BE2C (cell line): Measurements from ENCODE around the gene FAM3A.

Source experiments
- DNase-seq: peaks from one replicate; pipeline ENCODE4 v3.0.0-alpha.2; 2020
- H3K27me3 ChIP-seq: fragments of 250-450 bp; sonication (Bioruptor Pico); 2 replicates; pipeline ENCODE4 v1.5.1; 2020; ENCODE audit warnings: mild to moderate bottlenecking
- H3K36me3 ChIP-seq: fragments of 250-450 bp; sonication (Bioruptor Pico); 2 replicates; pipeline ENCODE4 v1.5.1; 2020; ENCODE audit warnings: mild to moderate bottlenecking
- H3K4me1 ChIP-seq: fragments of 250-450 bp; sonication (Bioruptor Pico); 2 replicates; pipeline ENCODE4 v1.5.1; 2020
- H3K4me3 ChIP-seq: 2 replicates; pipeline ENCODE4 v1.5.1; 2011; ENCODE audit warnings: low read depth, low read length
- H3K9me3 ChIP-seq: fragments of 250-450 bp; sonication (Bioruptor Pico); 2 replicates; pipeline ENCODE4 v1.5.1; 2020
- CTCF ChIP-seq: IDR thresholded peaks from 2 replicates; pipeline ENCODE4 v1.5.1; 2012; ENCODE audit warnings: mild to moderate bottlenecking, low read depth, low read length

The FAM3A gene

GRCh38 chrX:154494715-154495114, 21.3 kb downstream of the FAM3A start:
- Histone ChIP-seq H3K27me3 (no peaks in the 10 kb centered on the region), H3K9me3 (no peaks in the 10 kb centered on the region), H3K4me3 (no peak overlapping the region), H3K36me3 (no peaks in the 10 kb centered on the region), H3K4me1 (no peaks in the 10 kb centered on the region)
- DNase-seq: no peak
- TF ChIP-seq CTCF: no peak

GRCh38 chrX:154490414-154491083, 25.5 kb downstream of the FAM3A start, which contains the start of gene SLC10A3:
Gene SLC10A3 (minus strand): TSS chrX:154490629. CDS start chrX:154488940, 1,689 bp downstream.
- 0 out of 2 replicates have a peak, but pooled peaks have one; percentile 1 for TF ChIP-seq CTCF
- Histone ChIP-seq H3K36me3 (no peaks in the 10 kb centered on the region), H3K4me1 (no peaks in the 10 kb centered on the region), H3K4me3 (peak within 1 kb of the TSS; percentile 57), H3K27me3 (no peaks in the 10 kb centered on the region), H3K9me3 (no peaks in the 10 kb centered on the region)
- DNase-seq: peak; percentile 95

- TF ChIP-seq CTCF: no peak
- Histone ChIP-seq H3K4me1 (no peaks in the 10 kb centered on the region), H3K9me3 (no peaks in the 10 kb centered on the region), H3K36me3 (peaks cover 3% of the 10 kb centered on the region), H3K4me3 (peak overlapping the region; percentile 54), H3K27me3 (no peaks in the 10 kb centered on the region)
- DNase-seq: peak; percentile 31
Measured at GRCh38 chrX:154490021-154490413, 26.0 kb downstream of the FAM3A start.

GRCh38 chrX:154489182-154489581, 26.9 kb downstream of the FAM3A start:
- Histone ChIP-seq H3K27me3 (no peaks in the 10 kb centered on the region), H3K36me3 (peaks cover 11% of the 10 kb centered on the region), H3K9me3 (no peaks in the 10 kb centered on the region), H3K4me3 (no peak overlapping the region), H3K4me1 (no peaks in the 10 kb centered on the region)
- no peak for DNase-seq
- TF ChIP-seq CTCF: no peak

GRCh38 chrX:154488336-154489075, 27.5 kb downstream of the FAM3A start:
- Histone ChIP-seq H3K9me3 (no peaks in the 10 kb centered on the region), H3K4me3 (no peak overlapping the region), H3K36me3 (peaks cover 13% of the 10 kb centered on the region), H3K27me3 (no peaks in the 10 kb centered on the region), H3K4me1 (no peaks in the 10 kb centered on the region)
- DNase-seq: no peak
- no peak for TF ChIP-seq CTCF
